Right kidney (tissue), 1 donor: ENCODE results near the gene HOXB4.

Experiments used
- DNase-seq: peaks from one replicate; pipeline ENCODE4 v3.0.0-alpha.2; 2016

The HOXB4 gene

GRCh38 chr17:48528936-48529682 is 49.0 kb downstream of the HOXB4 start:
- no peak for DNase-seq

GRCh38 chr17:48528153-48528935 is 49.8 kb downstream of the HOXB4 start:
- DNase-seq: peak; percentile 65

DNA sequence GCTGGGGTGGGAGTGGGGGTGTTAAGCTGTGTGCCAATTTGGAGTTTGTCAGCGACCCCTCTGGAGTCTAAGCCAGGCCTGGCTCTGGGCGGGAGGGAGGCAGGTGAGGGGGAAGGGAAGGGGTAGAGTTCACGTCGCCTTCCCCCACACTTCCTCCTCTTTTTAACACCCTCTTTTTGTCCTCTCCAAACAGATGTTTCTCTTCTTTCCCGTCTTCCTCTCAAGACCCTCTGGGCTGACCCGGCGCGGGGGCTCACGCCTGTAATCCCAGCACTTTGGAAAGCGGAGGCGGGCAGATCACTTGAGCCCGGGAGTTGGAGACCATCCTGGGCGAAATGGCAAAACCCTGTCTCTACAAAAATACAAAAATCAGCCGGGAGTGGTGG is 50.6 kb downstream of the HOXB4 start:
- DNase-seq: peak; percentile 72

DNA sequence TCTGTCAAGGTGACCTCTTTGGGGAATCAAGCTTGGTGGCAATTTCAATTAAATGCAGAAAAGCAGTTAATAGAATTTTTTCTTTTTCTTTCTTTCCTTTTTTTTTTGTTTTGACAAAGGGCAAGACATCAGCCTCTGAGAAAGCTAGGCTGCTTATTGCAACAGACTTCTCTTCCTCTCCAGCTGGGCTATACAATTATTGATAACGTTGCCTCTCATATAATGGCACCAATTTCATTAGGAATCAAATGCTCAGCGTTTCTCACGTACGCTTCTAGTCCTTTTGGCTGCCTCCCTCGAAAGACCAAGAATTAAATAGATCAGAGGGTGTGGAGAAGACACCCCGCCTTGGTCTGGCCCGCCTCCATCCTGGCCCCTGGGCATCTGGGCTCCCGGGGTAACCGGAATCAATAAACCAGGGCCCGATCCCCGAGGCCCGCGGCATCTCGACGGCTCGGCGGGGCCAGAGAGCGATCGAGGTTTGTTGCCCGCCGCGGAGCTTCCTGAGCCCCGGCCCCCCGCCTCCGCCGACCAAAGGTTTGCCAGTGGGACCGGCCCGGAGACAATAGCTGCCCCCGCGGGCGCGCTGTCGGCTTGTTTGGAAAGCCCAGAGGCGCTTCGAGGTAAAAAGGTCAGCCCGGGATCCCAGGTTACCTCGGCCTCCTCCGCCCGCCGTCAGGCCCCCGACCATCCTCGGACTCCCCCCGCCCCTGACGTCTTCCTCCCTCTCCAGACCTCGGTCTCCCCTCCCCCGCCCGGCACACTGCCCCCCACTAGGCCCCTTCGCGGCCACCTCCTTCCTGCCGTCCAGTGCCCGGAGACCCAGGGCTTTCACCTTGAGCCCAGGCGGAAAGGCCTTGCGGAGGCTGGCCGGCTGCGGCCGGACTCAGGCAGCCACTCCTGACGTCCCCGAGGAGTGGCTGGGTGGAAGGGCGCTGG is 51.3 kb downstream of the HOXB4 start:
- peak; percentile 59 for DNase-seq
